Measurements from ENCODE around the gene KLK1. TPM values are rescaled to one million over a fixed set of nuclear protein-coding genes. Genes with fewer than 3 reads are reported as not detected.

KLK1 gene
- total RNA-seq, 1 donor from 2014 or later = 13.0 TPM

GRCh38 chr19:50796634-50797428 is 26.8 kb downstream of the KLK1 start:
- H3K27ac Mint-ChIP-seq = no peak overlapping the region
- no peak for TF ChIP-seq CTCF (IDR thresholded peaks at IDR 0.05)
- no peaks in the 10 kb centered on the region for H3K9me3 Mint-ChIP-seq
- no peak overlapping the region for H3K4me3 Mint-ChIP-seq
- intact Hi-C loops (cut with micrococcal nuclease) = no loop called here
- peaks cover 17% of the 10 kb centered on the region for H3K4me1 Mint-ChIP-seq
- DNase-seq = no peak
- H3K36me3 Mint-ChIP-seq (ENCODE audit: low read depth) = peaks cover 39% of the 10 kb centered on the region
- no peak for ATAC-seq (ENCODE audit: low read depth)
- H3K27me3 Mint-ChIP-seq = no peaks in the 10 kb centered on the region
- ChIA-PET POLR2A (interaction anchor here (3.4 kb wide), 1 partner anchor 7 kb away, joined by 14 read pairs; no protein-coding TSS in a partner anchor), CTCF (no interaction called here)

GRCh38 chr19:50796128-50796633 is 27.4 kb downstream of the KLK1 start:
- no peak for TF ChIP-seq CTCF (IDR thresholded peaks at IDR 0.05)
- intact Hi-C loops (cut with micrococcal nuclease) = no loop called here
- Mint-ChIP-seq H3K9me3 (no peaks in the 10 kb centered on the region), H3K27ac (no peak overlapping the region), H3K4me1 (peaks cover 16% of the 10 kb centered on the region), H3K36me3 (ENCODE audit: low read depth) (peaks cover 37% of the 10 kb centered on the region), H3K4me3 (no peak overlapping the region), H3K27me3 (no peaks in the 10 kb centered on the region)
- ChIA-PET POLR2A (interaction anchor here (3.4 kb wide), 1 partner anchor 8 kb away, joined by 14 read pairs; no protein-coding TSS in a partner anchor), CTCF (interaction anchor here (2.0 kb wide), 1 partner anchor 126 kb away, joined by 13 read pairs; no protein-coding TSS in a partner anchor)
- no peak for DNase-seq
- ATAC-seq (ENCODE audit: low read depth) = no peak

GRCh38 chr19:50795664-50796073 is 27.9 kb downstream of the KLK1 start:
- Mint-ChIP-seq H3K4me3 (no peak overlapping the region), H3K9me3 (no peaks in the 10 kb centered on the region), H3K27ac (no peak overlapping the region), H3K4me1 (peaks cover 12% of the 10 kb centered on the region), H3K27me3 (no peaks in the 10 kb centered on the region), H3K36me3 (ENCODE audit: low read depth) (peaks cover 31% of the 10 kb centered on the region)
- no peak for TF ChIP-seq CTCF (IDR thresholded peaks at IDR 0.05)
- ATAC-seq (ENCODE audit: low read depth) (no peak), DNase-seq (no peak)
- CTCF ChIA-PET = interaction anchor here (2.0 kb wide), 1 partner anchor 126 kb away, joined by 13 read pairs; no protein-coding TSS in a partner anchor
- POLR2A ChIA-PET = interaction anchor here (1.7 to 3.4 kb wide), 2 partner anchors 9 to 126 kb away, joined by 6 to 14 read pairs; no protein-coding TSS in a partner anchor
- intact Hi-C loops (cut with micrococcal nuclease) = no loop called here

- Mint-ChIP-seq H3K27me3 (no peaks in the 10 kb centered on the region), H3K27ac (no peak overlapping the region), H3K36me3 (ENCODE audit: low read depth) (peaks cover 28% of the 10 kb centered on the region), H3K4me1 (peaks cover 9% of the 10 kb centered on the region), H3K9me3 (no peaks in the 10 kb centered on the region), H3K4me3 (no peak overlapping the region)
- no peak for ATAC-seq (ENCODE audit: low read depth)
- ChIA-PET CTCF (interaction anchor here (2.0 kb wide), 1 partner anchor 127 kb away, joined by 13 read pairs; no protein-coding TSS in a partner anchor), POLR2A (interaction anchor here (1.7 to 3.4 kb wide), 2 partner anchors 9 to 127 kb away, joined by 6 to 14 read pairs; no protein-coding TSS in a partner anchor)
- no peak for DNase-seq
- intact Hi-C loops (cut with micrococcal nuclease) = loop anchor here (1.0 kb wide), 1 partner anchor 127 kb away; no protein-coding TSS in a partner anchor
- no peak for TF ChIP-seq CTCF (IDR thresholded peaks at IDR 0.05)
Observed at GRCh38 chr19:50794876-50795663, 28.5 kb downstream of the KLK1 start.
